Stomach (tissue), 4 donors: ENCODE results near the gene CAMK2N1.

Experiments used
- CTCF ChIP-seq, 7 experiments: fragments of 450-650 bp in 4 of 7; fragments of 200-600 bp in 3 of 7; sonication (generic) in 3 of 7; IDR thresholded peaks; one replicate each; pipeline ENCODE4 v1.5.1; 2016 to 2019; ENCODE audit warnings: antibody characterized with exemption in 7 of 7, control low read depth in 2 of 7, mild to moderate bottlenecking in 1 of 7
- POLR2A ChIP-seq, 4 donors: fragments of 450-650 bp; IDR thresholded peaks; one replicate each; pipeline ENCODE4 v1.6.1; 2016; ENCODE audit warnings: antibody characterized with exemption in 4 of 4, control low read depth in 2 of 4, mild to moderate bottlenecking in 1 of 4, moderate library complexity in 1 of 4
- POLR2AphosphoS5 ChIP-seq, 3 donors: sonication (generic); formaldehyde crosslinking; IDR thresholded peaks; one replicate each; pipeline ENCODE4 v1.6.1; 2016; ENCODE audit warnings: antibody characterized with exemption in 3 of 3

- TF ChIP-seq POLR2AphosphoS5 (IDR thresholded peaks at IDR 0.05) (no peak), CTCF (IDR thresholded peaks at IDR 0.05) (peak in 1 of 7 experiments; percentile 9), POLR2A (IDR thresholded peaks at IDR 0.05) (no peak)
These were observed 16.5 kb downstream of the CAMK2N1 start for GRCh38 chr1:20469406-20470076.
